GM12892 (cell line): ENCODE results near the gene JAK1.

Experiments used
- DNase-seq: peaks from one replicate; pipeline ENCODE4 v3.0.0; 2011; ENCODE audit not compliant: insufficient read length
- FAIRE-seq: peaks from 2 replicates; lab custom pipeline; 2011; peaks lifted over from hg19 to GRCh38; lab: Jason Lieb, UNC
- POLR2A ChIP-seq: IDR thresholded peaks from 2 replicates; pipeline ENCODE4 v1.6.1; 2011; ENCODE audit warnings: low read depth, low read length, control low read depth
- POLR2AphosphoS5 ChIP-seq: IDR thresholded peaks from 2 replicates; pipeline ENCODE4 v1.6.1; 2011; ENCODE audit warnings: low read depth, low read length, control low read depth
- TAF1 ChIP-seq: IDR thresholded peaks from 2 replicates; pipeline ENCODE4 v1.6.1; 2011; ENCODE audit warnings: low read depth, mild to moderate bottlenecking, control low read depth, low read length, borderline replicate concordance

The JAK1 gene

GRCh38 chr1:64892576-64893573 is 73.5 kb downstream of the JAK1 start:
- TF ChIP-seq TAF1 (no peak), POLR2A (no peak), POLR2AphosphoS5 (no peak)
- DNase-seq (no peak), FAIRE-seq (no peak)

DNA sequence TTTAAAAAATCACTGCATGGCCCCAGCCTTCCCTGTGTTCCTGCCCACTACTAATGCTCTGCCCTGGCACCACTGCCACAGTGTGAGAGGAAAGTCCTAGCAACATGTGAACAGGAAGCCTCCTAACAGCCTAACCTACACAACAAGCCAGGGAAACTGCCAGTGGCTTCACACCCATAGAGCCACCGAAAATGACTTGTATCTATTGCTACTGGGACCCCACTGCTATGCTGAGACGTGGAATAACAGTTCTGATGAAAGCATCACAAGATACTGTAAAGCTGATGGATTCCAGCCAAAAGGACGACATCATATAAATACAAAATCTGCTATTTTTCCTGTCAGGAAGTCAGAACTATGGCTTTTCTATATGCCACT is 74.9 kb downstream of the JAK1 start:
- DNase-seq (no peak), FAIRE-seq (no peak)
- TF ChIP-seq POLR2A = no peak
- no peak for TF ChIP-seq TAF1
- TF ChIP-seq POLR2AphosphoS5 = no peak

- FAIRE-seq (no peak), DNase-seq (no peak)
- TF ChIP-seq POLR2AphosphoS5 (no peak), TAF1 (no peak), POLR2A (no peak)
Measured at GRCh38 chr1:64890699-64891447, 75.5 kb downstream of the JAK1 start.

DNA sequence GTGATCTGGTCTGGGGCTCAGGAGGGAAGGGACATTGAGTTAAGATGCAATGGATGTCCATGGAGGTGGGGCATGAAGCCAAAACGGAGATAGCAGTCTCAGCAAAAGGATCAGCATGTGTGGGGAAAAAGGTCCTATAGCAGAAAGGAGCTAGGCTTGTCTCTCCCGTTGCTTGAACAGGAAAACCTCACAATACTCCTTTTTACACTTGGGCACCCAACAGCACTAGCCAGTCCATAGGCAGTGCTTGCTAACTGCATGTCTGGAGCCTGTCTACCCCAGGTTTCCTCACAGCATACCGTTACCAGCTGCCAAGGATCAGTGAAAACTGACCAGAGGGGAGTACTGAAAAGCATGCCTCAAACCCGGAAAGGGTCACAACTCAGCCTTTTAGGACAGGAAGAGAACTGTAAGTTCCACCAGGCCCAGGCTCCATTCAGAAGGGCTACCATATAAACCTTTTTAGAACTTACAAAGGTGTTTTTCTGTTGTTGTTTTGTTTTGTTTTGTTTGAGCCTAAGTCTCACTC is 78.6 kb downstream of the JAK1 start:
- no peak for FAIRE-seq
- no peak for TF ChIP-seq POLR2A
- TF ChIP-seq TAF1 = no peak
- TF ChIP-seq POLR2AphosphoS5 = no peak

GRCh38 chr1:64886877-64887276 is 79.5 kb downstream of the JAK1 start:
- DNase-seq = no peak
- FAIRE-seq = no peak

More for the DNA sequence above, 78.6 kb downstream of the JAK1 start:
- no peak for DNase-seq

DNA sequence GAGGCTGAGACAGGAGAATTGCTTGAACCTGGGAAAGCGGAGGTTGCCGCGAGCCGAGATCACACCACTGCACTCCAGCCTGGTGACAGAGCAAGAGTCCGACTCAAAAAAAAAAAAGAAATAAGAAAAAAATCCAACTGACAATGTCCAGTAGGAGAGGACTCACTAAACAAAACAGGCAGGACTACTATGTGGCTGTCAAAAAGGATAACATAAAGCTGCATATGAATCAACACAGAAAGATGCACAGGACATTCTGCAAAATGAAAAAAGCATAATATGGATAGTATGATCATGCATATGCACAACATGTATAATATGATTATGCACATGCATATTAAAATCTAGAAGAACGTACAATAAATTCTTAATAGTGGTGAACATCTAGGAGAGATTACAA is 80.7 kb downstream of the JAK1 start:
- no peak for TF ChIP-seq POLR2A
- no peak for TF ChIP-seq TAF1
- no peak for TF ChIP-seq POLR2AphosphoS5
- no peak for DNase-seq
- FAIRE-seq = no peak

More at GRCh38 chr1:64886877-64887276, 79.5 kb downstream of the JAK1 start:
- TF ChIP-seq POLR2A (no peak), POLR2AphosphoS5 (no peak), TAF1 (no peak)

- DNase-seq = no peak
- TF ChIP-seq TAF1 (no peak), POLR2AphosphoS5 (no peak), POLR2A (no peak)
Measured at GRCh38 chr1:64884261-64885040, 81.9 kb downstream of the JAK1 start.

GRCh38 chr1:64882574-64883255 is 83.6 kb downstream of the JAK1 start:
- no peak for TF ChIP-seq TAF1
- no peak for TF ChIP-seq POLR2AphosphoS5
- no peak for TF ChIP-seq POLR2A
- DNase-seq = no peak
- FAIRE-seq = no peak

More at GRCh38 chr1:64884261-64885040, 81.9 kb downstream of the JAK1 start:
- FAIRE-seq = no peak

GRCh38 chr1:64881281-64881680 is 85.1 kb downstream of the JAK1 start:
- DNase-seq (no peak), FAIRE-seq (no peak)
- TF ChIP-seq POLR2A = no peak
- no peak for TF ChIP-seq TAF1
- no peak for TF ChIP-seq POLR2AphosphoS5

- FAIRE-seq (no peak), DNase-seq (no peak)
- TF ChIP-seq POLR2AphosphoS5 (no peak), TAF1 (no peak), POLR2A (no peak)
Measured at GRCh38 chr1:64880449-64880848, 85.9 kb downstream of the JAK1 start.

GRCh38 chr1:64878931-64879611 is 87.3 kb downstream of the JAK1 start:
- TF ChIP-seq POLR2A (no peak), TAF1 (no peak), POLR2AphosphoS5 (no peak)
- FAIRE-seq (no peak), DNase-seq (no peak)

DNA sequence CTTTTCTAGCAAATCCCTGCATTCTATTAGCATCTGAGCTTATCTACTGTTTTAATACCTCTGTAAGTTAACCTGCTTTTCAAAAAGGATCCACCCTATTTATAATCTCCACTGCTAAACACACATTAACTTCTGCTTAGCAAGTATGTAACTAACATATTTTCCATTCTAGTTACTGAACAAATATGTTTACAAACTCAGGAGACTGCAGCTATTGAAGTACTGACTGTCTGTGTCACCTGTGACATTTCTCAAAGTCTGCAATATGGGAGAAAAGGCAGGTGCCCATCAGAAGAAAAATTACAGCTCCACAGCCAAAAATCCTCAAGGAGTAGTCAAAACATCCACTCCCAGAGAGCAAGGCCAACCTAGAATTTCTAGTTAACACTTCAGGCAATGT is 88.3 kb downstream of the JAK1 start:
- FAIRE-seq (no peak), DNase-seq (no peak)
- TF ChIP-seq POLR2AphosphoS5 = no peak
- TF ChIP-seq TAF1 = no peak
- TF ChIP-seq POLR2A = no peak
